Gastroesophageal sphincter (tissue), 4 donors: ENCODE measurements around the gene SSTR3. TPM values are rescaled to one million over a fixed set of nuclear protein-coding genes. Genes with fewer than 3 reads are reported as not detected.
A peak's percentile ranks its signal among the peaks of the same experiment; 100 is the strongest.

Experiments used
- ATAC-seq: fragments of 150-250 bp; one replicate; pipeline ENCODE4 v1.9.1; 2016; ENCODE audit warnings: mild to moderate bottlenecking, moderate library complexity
- H3K27ac ChIP-seq, 4 donors: fragments of 200-600 bp; sonication (generic) in 3 of 4; 1 replicate in 3 of 4; 2 replicates in 1 of 4; pipeline ENCODE4 v1.5.1; 2016 to 2019
- H3K27me3 ChIP-seq: fragments of 200-600 bp; sonication (generic); one replicate; pipeline ENCODE4 v1.5.1; 2019
- H3K36me3 ChIP-seq, 2 donors: fragments of 200-600 bp; sonication (generic); one replicate each; pipeline ENCODE4 v1.5.1; 2019; ENCODE audit warnings: control low read depth in 1 of 2
- H3K4me1 ChIP-seq, 3 donors: fragments of 200-600 bp; sonication (generic); 1 replicate in 2 of 3; 2 replicates in 1 of 3; pipeline ENCODE4 v1.5.1; 2016 to 2019; ENCODE audit warnings: control low read depth in 2 of 3
- H3K4me3 ChIP-seq, 2 donors: fragments of 200-600 bp; sonication (generic); one replicate each; pipeline ENCODE4 v1.5.1; 2019; ENCODE audit warnings: mild to moderate bottlenecking in 1 of 2, moderate library complexity in 1 of 2
- H3K9me3 ChIP-seq, 3 donors: fragments of 200-600 bp; sonication (generic); one replicate each; pipeline ENCODE4 v1.5.1; 2017 to 2019; ENCODE audit warnings: control low read depth in 2 of 3
- CTCF ChIP-seq, 4 experiments: fragments of 200-600 bp in 2 of 4; fragments of 450-650 bp in 2 of 4; sonication (generic) in 1 of 4; IDR thresholded peaks; one replicate each; pipeline ENCODE4 v1.5.1; 2017 to 2019; ENCODE audit warnings: antibody characterized with exemption in 4 of 4, mild to moderate bottlenecking in 2 of 4, moderate library complexity in 2 of 4
- EP300 ChIP-seq: sonication (generic); formaldehyde crosslinking; IDR thresholded peaks from one replicate; pipeline ENCODE4 v1.6.1; 2017; ENCODE audit warnings: antibody characterized with exemption, mild to moderate bottlenecking
- POLR2A ChIP-seq, 2 donors: fragments of 450-650 bp; IDR thresholded peaks; one replicate each; pipeline ENCODE4 v1.6.1; 2017; ENCODE audit warnings: antibody characterized with exemption in 2 of 2, mild to moderate bottlenecking in 2 of 2, moderate library complexity in 1 of 2
- POLR2AphosphoS5 ChIP-seq: sonication (generic); formaldehyde crosslinking; IDR thresholded peaks from one replicate; pipeline ENCODE4 v1.6.1; 2017; ENCODE audit warnings: antibody characterized with exemption
- WGBS, 2 donors: methylation state at CpG; one replicate each; pipeline ENCODE4 v1.1.5; 2018; ENCODE audit warnings: low coverage in 1 of 2; 5-methylcytosine and 5-hydroxymethylcytosine counted together
- total RNA-seq, 4 donors: library from RNA; depleted of rRNA; stranded (reverse); fragments of >200 nt; gene quantifications; one replicate each; pipeline ENCODE4 v1.1.0, GENCODE V29; 2016

The SSTR3 gene
- total RNA-seq, 4 donors from 2014 or later: not detected

DNA sequence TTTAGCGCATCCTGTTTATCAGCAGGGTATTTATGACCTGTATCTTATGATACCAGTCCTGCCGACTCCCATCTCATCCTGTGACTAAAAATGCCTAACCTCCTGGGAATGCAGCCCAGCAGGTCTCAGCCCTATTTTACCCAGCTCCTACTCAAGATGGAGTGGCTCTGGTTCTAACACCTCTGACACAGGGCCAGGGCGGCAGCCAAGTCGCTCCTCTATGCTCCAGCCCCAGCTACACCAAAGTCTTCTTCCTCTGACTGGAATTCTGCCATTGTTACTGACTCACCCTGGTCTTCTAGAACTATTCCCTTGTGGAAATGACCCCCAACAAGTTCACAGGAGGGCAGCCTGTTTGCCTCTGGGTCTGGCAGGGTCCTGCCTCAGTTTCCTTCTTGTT, 16.4 kb downstream of the SSTR3 start:
- peak overlapping the region; percentile 81 to 97 (median 94) for H3K27ac ChIP-seq
- H3K27me3 ChIP-seq: no peaks in the 10 kb centered on the region
- no peaks in the 10 kb centered on the region for H3K9me3 ChIP-seq
- no peak for ATAC-seq
- H3K4me1 ChIP-seq: peaks cover 16 to 44% (median 31%) of the 10 kb centered on the region in 3 donors
- H3K36me3 ChIP-seq: no peaks in the 10 kb centered on the region
- H3K4me3 ChIP-seq: no peak overlapping the region
- 50 to 83% methylated on average over 1 to 2 of the region's 4 CpGs for WGBS, 2 donors
- TF ChIP-seq CTCF (IDR thresholded peaks at IDR 0.05) (no peak), POLR2AphosphoS5 (no peak), EP300 (no peak), POLR2A (IDR thresholded peaks at IDR 0.05) (no peak)

DNA sequence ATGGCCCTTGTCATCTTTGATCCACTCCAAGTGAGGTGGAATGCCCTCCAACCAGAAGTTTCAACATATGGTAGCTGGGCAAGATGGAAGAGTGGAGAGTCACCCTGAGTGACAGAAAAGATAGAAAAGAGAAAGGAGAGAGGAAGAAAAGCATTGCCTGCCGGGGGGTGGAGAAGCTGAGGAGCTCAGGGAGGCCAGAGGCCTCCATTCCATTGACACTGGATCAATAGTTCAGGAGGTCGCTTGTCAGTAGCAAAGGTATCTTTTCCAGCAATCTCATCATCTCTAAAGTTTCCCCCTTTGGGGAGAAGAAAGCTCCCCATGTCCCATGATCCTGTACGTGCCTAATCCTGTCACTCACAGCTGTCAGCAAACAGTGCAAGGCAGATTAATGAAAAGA, 17.5 kb downstream of the SSTR3 start:
- no peak for TF ChIP-seq POLR2A (IDR thresholded peaks at IDR 0.05)
- TF ChIP-seq EP300: no peak
- no peak for TF ChIP-seq POLR2AphosphoS5
- TF ChIP-seq CTCF (IDR thresholded peaks at IDR 0.05): no peak
- Histone ChIP-seq H3K4me1 (peaks cover 16 to 52% (median 30%) of the 10 kb centered on the region in 3 donors), H3K27ac (peak overlapping the region in 1 of 4 donors; percentile 93), H3K4me3 (no peak overlapping the region), H3K36me3 (no peaks in the 10 kb centered on the region), H3K9me3 (no peaks in the 10 kb centered on the region), H3K27me3 (no peaks in the 10 kb centered on the region)
- no peak for ATAC-seq
- WGBS, 2 donors: 84 to 89% methylated on average over 3 of the region's 3 CpGs

DNA sequence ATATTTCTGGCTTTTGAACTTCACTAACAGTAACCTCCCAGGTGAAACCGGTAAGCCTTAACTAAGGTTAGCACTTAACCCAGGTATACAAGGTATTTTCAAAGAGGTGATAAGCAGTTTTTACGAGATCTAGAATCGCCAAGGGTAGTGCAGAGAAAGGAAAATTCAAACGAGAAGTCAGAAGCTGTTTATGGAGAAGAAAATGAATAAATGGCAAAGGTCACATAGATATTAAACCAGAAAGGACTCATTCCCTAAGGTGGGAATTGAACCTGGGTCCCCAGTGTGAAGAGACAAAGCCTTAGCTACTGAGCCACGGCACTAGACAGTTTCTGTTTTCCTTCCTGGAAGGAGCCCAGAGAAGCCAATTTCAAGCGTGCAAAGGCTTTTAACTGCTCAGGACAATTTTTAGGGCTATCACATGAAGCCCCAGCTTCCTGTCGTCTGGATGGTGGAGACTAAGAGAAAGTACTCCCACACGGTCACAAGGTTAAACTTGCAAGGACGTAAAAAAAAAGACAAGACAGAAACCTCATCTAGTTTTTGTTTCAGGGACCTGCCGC, 18.6 kb downstream of the SSTR3 start:
- TF ChIP-seq EP300: no peak
- H3K9me3 ChIP-seq: no peaks in the 10 kb centered on the region
- H3K27me3 ChIP-seq: no peaks in the 10 kb centered on the region
- peak overlapping the region in 2 of 4 donors; percentile 16 to 93 for H3K27ac ChIP-seq
- no peaks in the 10 kb centered on the region for H3K36me3 ChIP-seq
- H3K4me3 ChIP-seq: no peak overlapping the region
- ATAC-seq: no peak
- H3K4me1 ChIP-seq: peaks cover 16 to 56% (median 36%) of the 10 kb centered on the region in 3 donors
- 56 to 64% methylated on average over 10 of the region's 10 CpGs for WGBS, 2 donors

DNA sequence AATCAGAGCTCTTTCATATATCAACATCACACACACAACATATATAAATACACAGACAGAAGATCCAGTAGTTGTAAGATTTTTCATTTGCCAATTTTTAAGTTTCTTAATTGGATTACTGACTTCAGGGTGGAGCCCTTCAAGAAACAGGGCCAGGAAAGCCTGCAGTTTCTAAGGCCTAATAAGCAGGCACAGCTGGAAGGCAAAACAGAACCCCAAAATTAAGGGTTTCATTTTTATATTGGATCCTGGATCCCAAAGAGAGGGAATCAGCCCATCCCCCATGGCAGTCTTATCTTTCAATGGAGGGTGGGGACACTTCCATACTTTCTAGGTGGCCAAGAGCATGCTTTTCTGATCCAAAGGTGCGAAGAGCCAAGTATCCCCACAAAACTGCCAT, 19.5 kb downstream of the SSTR3 start:
- ATAC-seq: no peak
- no peak overlapping the region for H3K4me3 ChIP-seq
- no peaks in the 10 kb centered on the region for H3K27me3 ChIP-seq
- no peaks in the 10 kb centered on the region for H3K9me3 ChIP-seq
- H3K27ac ChIP-seq: peak overlapping the region in 1 of 4 donors; percentile 93
- H3K36me3 ChIP-seq: no peaks in the 10 kb centered on the region
- H3K4me1 ChIP-seq: peaks cover 11 to 56% (median 40%) of the 10 kb centered on the region in 3 donors
- no peak for TF ChIP-seq CTCF (IDR thresholded peaks at IDR 0.05)
- TF ChIP-seq POLR2AphosphoS5: no peak
- no peak for TF ChIP-seq POLR2A (IDR thresholded peaks at IDR 0.05)
- no peak for TF ChIP-seq EP300
- 83 to 100% methylated on average over 1 of the region's 1 CpG for WGBS, 2 donors

GRCh38 chr22:37192204-37192603, 20.1 kb downstream of the SSTR3 start:
- 67 to 94% methylated on average over 2 of the region's 2 CpGs for WGBS, 2 donors
- H3K4me3 ChIP-seq: no peak overlapping the region
- no peak for TF ChIP-seq POLR2A (IDR thresholded peaks at IDR 0.05)
- TF ChIP-seq POLR2AphosphoS5: no peak
- no peak for TF ChIP-seq EP300
- no peak for TF ChIP-seq CTCF (IDR thresholded peaks at IDR 0.05)
- no peaks in the 10 kb centered on the region for H3K9me3 ChIP-seq
- ATAC-seq: no peak
- peaks cover 7 to 56% (median 39%) of the 10 kb centered on the region in 3 donors for H3K4me1 ChIP-seq
- no peaks in the 10 kb centered on the region for H3K36me3 ChIP-seq
- no peaks in the 10 kb centered on the region for H3K27me3 ChIP-seq
- H3K27ac ChIP-seq: no peak overlapping the region
